Gastroesophageal sphincter (tissue), 4 donors: ENCODE measurements around the gene ABHD16A. TPM values are rescaled to one million over a fixed set of nuclear protein-coding genes. Genes with fewer than 3 reads are reported as not detected.

Experiments
- ATAC-seq: fragments of 150-250 bp; one replicate; pipeline ENCODE4 v1.9.1; 2016; ENCODE audit warnings: mild to moderate bottlenecking, moderate library complexity
- H3K27ac ChIP-seq, 4 donors: fragments of 200-600 bp; sonication (generic) in 3 of 4; 1 replicate in 3 of 4; 2 replicates in 1 of 4; pipeline ENCODE4 v1.5.1; 2016 to 2019
- H3K27me3 ChIP-seq: fragments of 200-600 bp; sonication (generic); one replicate; pipeline ENCODE4 v1.5.1; 2019
- H3K36me3 ChIP-seq, 2 donors: fragments of 200-600 bp; sonication (generic); one replicate each; pipeline ENCODE4 v1.5.1; 2019; ENCODE audit warnings: control low read depth in 1 of 2
- H3K4me1 ChIP-seq, 3 donors: fragments of 200-600 bp; sonication (generic); 1 replicate in 2 of 3; 2 replicates in 1 of 3; pipeline ENCODE4 v1.5.1; 2016 to 2019; ENCODE audit warnings: control low read depth in 2 of 3
- H3K4me3 ChIP-seq, 2 donors: fragments of 200-600 bp; sonication (generic); one replicate each; pipeline ENCODE4 v1.5.1; 2019; ENCODE audit warnings: mild to moderate bottlenecking in 1 of 2, moderate library complexity in 1 of 2
- H3K9me3 ChIP-seq, 3 donors: fragments of 200-600 bp; sonication (generic); one replicate each; pipeline ENCODE4 v1.5.1; 2017 to 2019; ENCODE audit warnings: control low read depth in 2 of 3
- EP300 ChIP-seq: sonication (generic); formaldehyde crosslinking; IDR thresholded peaks from one replicate; pipeline ENCODE4 v1.6.1; 2017; ENCODE audit warnings: antibody characterized with exemption, mild to moderate bottlenecking
- POLR2A ChIP-seq, 2 donors: fragments of 450-650 bp; IDR thresholded peaks; one replicate each; pipeline ENCODE4 v1.6.1; 2017; ENCODE audit warnings: antibody characterized with exemption in 2 of 2, mild to moderate bottlenecking in 2 of 2, moderate library complexity in 1 of 2
- POLR2AphosphoS5 ChIP-seq: sonication (generic); formaldehyde crosslinking; IDR thresholded peaks from one replicate; pipeline ENCODE4 v1.6.1; 2017; ENCODE audit warnings: antibody characterized with exemption
- WGBS, 2 donors: methylation state at CpG; one replicate each; pipeline ENCODE4 v1.1.5; 2018; ENCODE audit warnings: low coverage in 1 of 2; 5-methylcytosine and 5-hydroxymethylcytosine counted together
- total RNA-seq, 4 donors: library from RNA; depleted of rRNA; stranded (reverse); fragments of >200 nt; gene quantifications; one replicate each; pipeline ENCODE4 v1.1.0, GENCODE V29; 2016
- TF ChIP-seq, protein P1 (sequence below), 4 experiments: fragments of 200-600 bp in 2 of 4; fragments of 450-650 bp in 2 of 4; sonication (generic) in 1 of 4; IDR thresholded peaks; one replicate each; pipeline ENCODE4 v1.5.1; 2017 to 2019; ENCODE audit warnings: antibody characterized with exemption in 4 of 4, mild to moderate bottlenecking in 2 of 4, moderate library complexity in 2 of 4

Gene ABHD16A
- total RNA-seq, 4 donors from 2014 or later: 37.4 to 49.8 (median 47.2) TPM

GRCh38 chr6:31736021-31736767 lies 33.1 kb upstream of the ABHD16A start, which contains the start of gene CLIC1:
CLIC1 (minus strand) TSS chr6:31736530; CDS start chr6:31736300, 230 bp downstream.
- peak within 1 kb of the TSS; percentile 79 to 93 (median 91) for H3K27ac ChIP-seq
- peak within 1 kb of the TSS; percentile 61 to 71 for H3K4me3 ChIP-seq
- 0 to 3% methylated on average over 2 to 10 of the region's 24 CpGs for WGBS, 2 donors
- peaks cover 3 to 78% (median 25%) of the 10 kb centered on the region in 3 donors for H3K4me1 ChIP-seq
- ATAC-seq: peak; percentile 69
- no peaks in the 10 kb centered on the region for H3K27me3 ChIP-seq
- TF ChIP-seq EP300: no peak
- TF ChIP-seq, protein P1, sequence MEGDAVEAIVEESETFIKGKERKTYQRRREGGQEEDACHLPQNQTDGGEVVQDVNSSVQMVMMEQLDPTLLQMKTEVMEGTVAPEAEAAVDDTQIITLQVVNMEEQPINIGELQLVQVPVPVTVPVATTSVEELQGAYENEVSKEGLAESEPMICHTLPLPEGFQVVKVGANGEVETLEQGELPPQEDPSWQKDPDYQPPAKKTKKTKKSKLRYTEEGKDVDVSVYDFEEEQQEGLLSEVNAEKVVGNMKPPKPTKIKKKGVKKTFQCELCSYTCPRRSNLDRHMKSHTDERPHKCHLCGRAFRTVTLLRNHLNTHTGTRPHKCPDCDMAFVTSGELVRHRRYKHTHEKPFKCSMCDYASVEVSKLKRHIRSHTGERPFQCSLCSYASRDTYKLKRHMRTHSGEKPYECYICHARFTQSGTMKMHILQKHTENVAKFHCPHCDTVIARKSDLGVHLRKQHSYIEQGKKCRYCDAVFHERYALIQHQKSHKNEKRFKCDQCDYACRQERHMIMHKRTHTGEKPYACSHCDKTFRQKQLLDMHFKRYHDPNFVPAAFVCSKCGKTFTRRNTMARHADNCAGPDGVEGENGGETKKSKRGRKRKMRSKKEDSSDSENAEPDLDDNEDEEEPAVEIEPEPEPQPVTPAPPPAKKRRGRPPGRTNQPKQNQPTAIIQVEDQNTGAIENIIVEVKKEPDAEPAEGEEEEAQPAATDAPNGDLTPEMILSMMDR (IDR thresholded peaks at IDR 0.05): no peak
- peak; percentile 86 to 88 for TF ChIP-seq POLR2A (IDR thresholded peaks at IDR 0.05)
- peak; percentile 96 for TF ChIP-seq POLR2AphosphoS5
- H3K9me3 ChIP-seq: no peaks in the 10 kb centered on the region
- peaks cover 0 to 32% of the 10 kb centered on the region in 2 donors for H3K36me3 ChIP-seq

DNA sequence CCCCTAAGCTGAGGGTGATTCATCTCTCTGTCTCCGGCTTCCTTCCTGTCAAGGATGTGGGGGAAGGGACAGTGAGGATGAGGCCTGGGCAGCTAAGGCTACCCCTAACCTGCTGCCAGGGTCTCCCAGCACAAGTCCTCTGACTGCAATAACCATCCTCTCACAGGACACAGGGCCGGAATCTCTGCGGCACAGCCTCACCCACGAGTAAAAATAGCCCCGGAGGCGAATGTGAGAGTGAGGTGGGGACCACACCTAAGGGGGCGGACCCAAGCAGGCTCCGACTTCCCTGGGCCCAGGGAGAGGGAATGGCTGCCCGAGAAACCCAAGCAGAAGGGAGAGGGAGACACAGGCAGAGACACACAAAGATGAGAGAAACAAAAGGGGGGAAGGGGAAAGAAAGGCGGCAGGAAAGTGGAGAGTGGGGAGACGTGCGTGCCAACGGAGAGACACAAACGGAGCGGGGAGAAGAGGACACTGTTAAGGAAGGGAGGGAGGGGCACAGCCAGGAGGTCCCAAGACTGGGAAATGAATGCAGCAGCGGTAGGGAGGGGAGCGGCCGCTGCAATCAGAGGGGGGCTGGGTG lies 31.8 kb upstream of the ABHD16A start:
- peak overlapping the region; percentile 79 to 93 (median 91) for H3K27ac ChIP-seq
- TF ChIP-seq EP300: no peak
- peak in 1 of 2 donors; percentile 16 for TF ChIP-seq POLR2A (IDR thresholded peaks at IDR 0.05)
- TF ChIP-seq POLR2AphosphoS5: no peak
- TF ChIP-seq, protein P1 (IDR thresholded peaks at IDR 0.05): no peak
- peaks cover 0 to 38% of the 10 kb centered on the region in 2 donors for H3K36me3 ChIP-seq
- 0% methylated on average over 1 to 14 of the region's 18 CpGs for WGBS, 2 donors
- H3K27me3 ChIP-seq: no peaks in the 10 kb centered on the region
- no peak for ATAC-seq
- peak overlapping the region; percentile 61 to 71 for H3K4me3 ChIP-seq
- peaks cover 3 to 81% (median 26%) of the 10 kb centered on the region in 3 donors for H3K4me1 ChIP-seq
- no peaks in the 10 kb centered on the region for H3K9me3 ChIP-seq

DNA sequence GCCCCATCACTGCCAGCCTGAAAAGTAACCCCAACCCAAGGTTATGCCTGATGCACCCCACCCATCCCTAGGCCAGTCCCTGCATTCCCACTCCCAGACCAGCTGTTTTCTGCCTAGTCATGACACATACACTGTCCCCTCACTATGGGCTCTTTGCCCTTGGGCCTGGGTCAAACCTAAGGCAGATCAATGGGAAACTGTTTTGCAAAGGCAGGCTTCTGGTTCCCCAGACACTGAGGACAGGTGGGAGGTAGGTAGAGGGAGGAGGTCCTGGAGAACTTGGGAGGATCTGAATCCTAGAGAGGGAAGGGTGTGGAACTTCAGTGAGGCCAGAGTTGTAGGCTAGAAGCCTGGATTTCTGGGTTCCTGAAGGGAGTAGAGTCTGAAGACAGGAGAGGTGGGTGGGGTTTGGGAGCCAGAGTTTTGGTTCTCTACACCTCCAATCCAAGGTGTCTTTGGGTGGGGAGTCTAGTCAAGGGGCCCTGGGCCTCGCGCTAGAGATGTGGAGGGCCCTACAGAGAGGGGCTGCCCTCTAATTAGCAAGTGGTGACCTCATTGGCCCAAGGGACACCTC lies 31.2 kb upstream of the ABHD16A start:
- H3K27me3 ChIP-seq: no peaks in the 10 kb centered on the region
- WGBS, 2 donors: 0 to 10% methylated on average over 2 of the region's 2 CpGs
- no peaks in the 10 kb centered on the region for H3K9me3 ChIP-seq
- H3K4me3 ChIP-seq: peak overlapping the region; percentile 61 to 71
- H3K27ac ChIP-seq: peak overlapping the region; percentile 79 to 93 (median 91)
- peaks cover 1 to 78% (median 25%) of the 10 kb centered on the region in 3 donors for H3K4me1 ChIP-seq
- H3K36me3 ChIP-seq: peaks cover 0 to 38% of the 10 kb centered on the region in 2 donors
- TF ChIP-seq POLR2AphosphoS5 (no peak), POLR2A (IDR thresholded peaks at IDR 0.05) (no peak), EP300 (no peak)
- TF ChIP-seq, protein P1 (IDR thresholded peaks at IDR 0.05): no peak
- no peak for ATAC-seq

DNA sequence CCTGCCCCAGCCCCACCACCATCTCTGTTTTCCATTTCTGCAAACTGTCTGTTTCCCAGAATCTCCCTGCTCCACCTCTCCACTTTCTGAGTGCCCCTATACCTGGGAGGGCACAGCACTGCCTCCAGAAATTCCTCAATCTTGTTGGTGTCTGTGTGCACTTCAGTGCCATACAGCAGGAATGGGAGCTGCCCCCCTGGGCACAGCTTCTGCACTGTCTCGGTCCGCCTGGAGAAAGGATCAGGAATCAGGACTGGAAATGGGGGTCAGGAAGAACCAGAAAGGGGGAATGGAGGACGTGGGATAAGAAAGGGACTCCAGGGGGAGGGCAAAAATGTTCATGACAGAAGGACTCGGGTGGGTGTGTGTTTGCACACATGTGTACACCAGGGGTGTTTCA lies 30.6 kb upstream of the ABHD16A start:
- no peak for ATAC-seq
- H3K27ac ChIP-seq: peak overlapping the region in 3 of 4 donors; percentile 90 to 93 (median 92)
- H3K36me3 ChIP-seq: peaks cover 0 to 38% of the 10 kb centered on the region in 2 donors
- TF ChIP-seq EP300: no peak
- no peak for TF ChIP-seq POLR2AphosphoS5
- TF ChIP-seq, protein P1 (IDR thresholded peaks at IDR 0.05): no peak
- TF ChIP-seq POLR2A (IDR thresholded peaks at IDR 0.05): no peak
- 58 to 85% methylated on average over 2 of the region's 4 CpGs for WGBS, 2 donors
- H3K9me3 ChIP-seq: no peaks in the 10 kb centered on the region
- H3K4me3 ChIP-seq: no peak overlapping the region
- H3K4me1 ChIP-seq: peaks cover 0 to 77% (median 24%) of the 10 kb centered on the region in 3 donors
- H3K27me3 ChIP-seq: no peaks in the 10 kb centered on the region
